WERI-Rb-1 (cell line): ENCODE data around the gene MCTP1.

Source experiments
- DNase-seq: peaks from one replicate; pipeline ENCODE4 v3.0.0-alpha.2; 2020
- H3K27ac ChIP-seq: fragments of 250-450 bp; sonication (Bioruptor Pico); 2 replicates; pipeline ENCODE4 v1.5.1; 2020; ENCODE audit warnings: mild to moderate bottlenecking, moderate library complexity
- H3K27me3 ChIP-seq: fragments of 250-450 bp; sonication (Bioruptor Pico); 2 replicates; pipeline ENCODE4 v1.5.1; 2021; ENCODE audit warnings: mild to moderate bottlenecking, low read depth, moderate library complexity; ENCODE audit not compliant: insufficient read depth, severe bottlenecking
- H3K36me3 ChIP-seq: fragments of 250-450 bp; sonication (Bioruptor Pico); 2 replicates; pipeline ENCODE4 v1.5.1; 2020; ENCODE audit warnings: mild to moderate bottlenecking, moderate library complexity
- H3K4me3 ChIP-seq: 2 replicates; pipeline ENCODE4 v1.5.1; 2011; ENCODE audit warnings: low read depth, mild to moderate bottlenecking, control low read depth, low read length
- H3K9me3 ChIP-seq: fragments of 250-450 bp; sonication (Bioruptor Pico); 2 replicates; pipeline ENCODE4 v1.5.1; 2021; ENCODE audit warnings: mild to moderate bottlenecking, moderate library complexity; ENCODE audit not compliant: severe bottlenecking
- CTCF ChIP-seq: IDR thresholded peaks from 2 replicates; pipeline ENCODE4 v1.5.1; 2011; ENCODE audit warnings: low read depth, mild to moderate bottlenecking, control low read depth, inconsistent platforms, low read length

The MCTP1 gene

GRCh38 chr5:94891972-94892371 lies 392.9 kb downstream of the MCTP1 start:
- no peak for DNase-seq
- TF ChIP-seq CTCF = no peak

GRCh38 chr5:94891565-94891964 lies 393.3 kb downstream of the MCTP1 start:
- no peak for TF ChIP-seq CTCF
- Histone ChIP-seq H3K27me3 (no peaks in the 10 kb centered on the region), H3K27ac (no peak overlapping the region), H3K9me3 (no peaks in the 10 kb centered on the region), H3K36me3 (no peaks in the 10 kb centered on the region), H3K4me3 (no peak overlapping the region)
- DNase-seq = no peak

More at GRCh38 chr5:94891972-94892371, 392.9 kb downstream of the MCTP1 start:
- Histone ChIP-seq H3K9me3 (no peaks in the 10 kb centered on the region), H3K4me3 (no peak overlapping the region), H3K36me3 (no peaks in the 10 kb centered on the region), H3K27ac (no peak overlapping the region), H3K27me3 (no peaks in the 10 kb centered on the region)

- no peak for DNase-seq
- no peak overlapping the region for H3K27ac ChIP-seq
Observed at GRCh38 chr5:94890907-94891306, 394.0 kb downstream of the MCTP1 start.

GRCh38 chr5:94888674-94889073 lies 396.2 kb downstream of the MCTP1 start:
- Histone ChIP-seq H3K27ac (no peak overlapping the region), H3K27me3 (no peaks in the 10 kb centered on the region), H3K9me3 (no peaks in the 10 kb centered on the region), H3K36me3 (no peaks in the 10 kb centered on the region), H3K4me3 (no peak overlapping the region)
- no peak for TF ChIP-seq CTCF
- DNase-seq = no peak

More at GRCh38 chr5:94890907-94891306, 394.0 kb downstream of the MCTP1 start:
- Histone ChIP-seq H3K4me3 (no peak overlapping the region), H3K36me3 (no peaks in the 10 kb centered on the region), H3K9me3 (no peaks in the 10 kb centered on the region), H3K27me3 (no peaks in the 10 kb centered on the region)
- no peak for TF ChIP-seq CTCF

- Histone ChIP-seq H3K27me3 (no peaks in the 10 kb centered on the region), H3K36me3 (no peaks in the 10 kb centered on the region), H3K9me3 (no peaks in the 10 kb centered on the region), H3K27ac (no peak overlapping the region), H3K4me3 (no peak overlapping the region)
- peak; percentile 7 for DNase-seq
- no peak for TF ChIP-seq CTCF
Observed at GRCh38 chr5:94885931-94886330, 399.0 kb downstream of the MCTP1 start.

- TF ChIP-seq CTCF = no peak
- Histone ChIP-seq H3K27me3 (no peaks in the 10 kb centered on the region), H3K4me3 (no peak overlapping the region), H3K36me3 (no peaks in the 10 kb centered on the region), H3K27ac (no peak overlapping the region), H3K9me3 (no peaks in the 10 kb centered on the region)
- DNase-seq = no peak
Observed at GRCh38 chr5:94884311-94884710, 400.6 kb downstream of the MCTP1 start.
